SU-DHL-6 (cell line): ENCODE results near the gene TRIM28.

Source experiments
- CTCF ChIP-seq: fragments of 200-600 bp; sonication (generic); IDR thresholded peaks from one replicate; pipeline ENCODE4 v1.5.1; 2017; ENCODE audit warnings: antibody characterized with exemption, mild to moderate bottlenecking, low read length, moderate library complexity; ENCODE audit not compliant: insufficient read depth, poor library complexity, severe bottlenecking
- EZH2phosphoT487 ChIP-seq: fragments of 200-600 bp; sonication (generic), shearing (Covaris generic); conservative IDR thresholded peaks from 2 replicates; pipeline ENCODE4 v1.6.1; 2018; ENCODE audit warnings: mild to moderate bottlenecking, antibody characterized with exemption, low read length, moderate library complexity, mixed read lengths

GRCh38 chr19:58520257-58520599 lies 23.6 kb upstream of the TRIM28 start:
- TF ChIP-seq CTCF (no peak), EZH2phosphoT487 (no peak)
